Fibroblast of mammary gland (primary cell): Measurements from ENCODE around the gene EPB41L4B.
"Not testable (repeated sequence)": the region's sequence is repeated elsewhere in the genome, so short reads cannot be mapped to it uniquely, and the experiment has no call there.

ENCODE experiments used
- DNase-seq: peaks from one replicate; pipeline ENCODE4 v3.0.0-alpha.2; 2010; ENCODE audit warnings: low read depth
- H3K4me3 ChIP-seq: 2 replicates; pipeline ENCODE4 v1.5.1; 2011; ENCODE audit warnings: low read depth, mild to moderate bottlenecking, low read length, moderate library complexity; ENCODE audit not compliant: control insufficient read depth
- CTCF ChIP-seq: conservative IDR thresholded peaks from 2 replicates; pipeline ENCODE4 v1.5.1; 2011; ENCODE audit warnings: low read depth, low read length, inconsistent platforms; ENCODE audit not compliant: control insufficient read depth, insufficient read depth

The EPB41L4B gene

GRCh38 chr9:109132567-109133021 is 188.3 kb downstream of the EPB41L4B start:
- H3K4me3 ChIP-seq = no peak overlapping the region

GRCh38 chr9:109129470-109130197 is 191.2 kb downstream of the EPB41L4B start:
- no peak overlapping the region for H3K4me3 ChIP-seq
- no peak for TF ChIP-seq CTCF
- DNase-seq = no peak

More at GRCh38 chr9:109132567-109133021, 188.3 kb downstream of the EPB41L4B start:
- no peak for DNase-seq
- no peak for TF ChIP-seq CTCF

DNA sequence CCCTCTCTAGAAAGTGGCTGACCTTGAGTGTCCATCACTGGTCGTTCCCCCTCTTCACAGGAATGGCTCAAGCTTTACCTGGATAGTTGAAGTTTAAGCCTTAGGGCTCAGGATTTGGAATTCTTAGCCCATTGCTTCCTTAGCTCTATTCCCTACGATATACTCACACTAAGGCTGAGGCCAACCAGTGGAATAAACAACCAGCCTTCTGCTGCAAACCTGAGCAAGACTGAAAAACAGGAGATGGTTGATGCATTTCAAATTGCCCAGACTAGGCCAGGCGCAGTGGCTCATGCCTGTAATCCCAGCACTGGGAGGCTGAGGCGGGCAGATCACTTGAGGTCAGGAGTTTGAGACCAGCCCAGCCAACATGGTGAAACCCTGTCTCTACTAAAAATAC is 194.2 kb downstream of the EPB41L4B start:
- not testable (repeated sequence) for H3K4me3 ChIP-seq, DNase-seq

DNA sequence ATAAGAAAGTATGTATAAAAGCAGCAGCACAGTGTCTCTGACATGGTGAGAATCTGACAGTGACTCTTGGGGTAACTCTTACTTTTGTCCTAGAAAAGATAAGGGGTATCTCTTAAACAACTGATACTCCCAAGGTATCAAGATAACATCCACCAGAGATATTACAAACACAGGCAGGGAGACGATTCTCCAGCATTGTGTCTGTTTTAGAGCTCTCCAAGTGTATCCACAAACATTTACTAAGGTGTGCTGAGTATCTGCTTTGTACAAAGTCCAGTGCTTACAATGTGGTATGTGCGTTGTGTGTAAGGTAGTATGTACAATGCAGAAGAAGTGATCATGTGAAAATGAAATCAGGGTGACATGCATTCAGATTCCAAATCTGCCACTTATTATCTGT is 196.7 kb downstream of the EPB41L4B start:
- DNase-seq = no peak
- no peak overlapping the region for H3K4me3 ChIP-seq
- no peak for TF ChIP-seq CTCF

GRCh38 chr9:109122726-109123621 is 197.9 kb downstream of the EPB41L4B start:
- DNase-seq = no peak
- no peak for TF ChIP-seq CTCF
- H3K4me3 ChIP-seq = no peak overlapping the region
